Muscle of arm (tissue), 12 donors: Measurements from ENCODE around the gene LATS1. TPM values are rescaled to one million over a fixed set of nuclear protein-coding genes. Genes with fewer than 3 reads are reported as not detected.
"Not testable (repeated sequence)": the region's sequence is repeated elsewhere in the genome, so short reads cannot be mapped to it uniquely, and the experiment has no call there.

ENCODE experiments used
- DNase-seq: peaks from one replicate; pipeline ENCODE4 v3.0.0-alpha.2; 2013
- polyA plus RNA-seq, 12 donors: library from polyadenylated mRNA; unstranded; fragments of 120-200 nt; gene quantifications; one replicate each; pipeline ENCODE4 v1.2.1, GENCODE V29; 2013; ENCODE audit not compliant: insufficient read length in 12 of 12

LATS1 gene
- polyA plus RNA-seq, 12 donors = 19.5 to 29.8 (median 22.9) TPM; not detected in 1

GRCh38 chr6:149733089-149733720, 15.3 kb upstream of the LATS1 start:
- no peak for DNase-seq

GRCh38 chr6:149729824-149730223, 11.9 kb upstream of the LATS1 start:
- DNase-seq = no peak

GRCh38 chr6:149728499-149729234, 10.8 kb upstream of the LATS1 start:
- DNase-seq = no peak

- no peak for DNase-seq
Measured at GRCh38 chr6:149727793-149728498, 10.0 kb upstream of the LATS1 start.

GRCh38 chr6:149725785-149726184, 7.9 kb upstream of the LATS1 start:
- no peak for DNase-seq

GRCh38 chr6:149723771-149724417, 6.0 kb upstream of the LATS1 start:
- peak; percentile 16 for DNase-seq

GRCh38 chr6:149723262-149723661, 5.4 kb upstream of the LATS1 start:
- no peak for DNase-seq

- DNase-seq = no peak
Measured at GRCh38 chr6:149719531-149719930, 1.6 kb upstream of the LATS1 start.

GRCh38 chr6:149717255-149717587, 680 bp downstream of the LATS1 start:
- no peak for DNase-seq

- no peak for DNase-seq
Measured at GRCh38 chr6:149716181-149716963, 1.5 kb downstream of the LATS1 start.

- no peak for DNase-seq
Measured at GRCh38 chr6:149714442-149714841, 3.5 kb downstream of the LATS1 start.

- DNase-seq = no peak
Measured at GRCh38 chr6:149711711-149712110, 6.2 kb downstream of the LATS1 start.

GRCh38 chr6:149701714-149702113, 16.2 kb downstream of the LATS1 start:
- no peak for DNase-seq

GRCh38 chr6:149699150-149699549, 18.8 kb downstream of the LATS1 start:
- no peak for DNase-seq

- no peak for DNase-seq
Measured at GRCh38 chr6:149698175-149698574, 19.7 kb downstream of the LATS1 start.

- DNase-seq = no peak
Measured at GRCh38 chr6:149696901-149697300, 21.0 kb downstream of the LATS1 start.

GRCh38 chr6:149694921-149695320, 23.0 kb downstream of the LATS1 start:
- DNase-seq = no peak

- no peak for DNase-seq
Measured at GRCh38 chr6:149691201-149691600, 26.7 kb downstream of the LATS1 start.

GRCh38 chr6:149686230-149686629, 31.7 kb downstream of the LATS1 start:
- no peak for DNase-seq

- DNase-seq = no peak
Measured at GRCh38 chr6:149683256-149683859, 34.5 kb downstream of the LATS1 start.

GRCh38 chr6:149681845-149682244, 36.1 kb downstream of the LATS1 start:
- DNase-seq = not testable (repeated sequence)
